OCI-LY1 (cell line): ENCODE results near the gene STEAP1B.

Experiments
- H2AFZ ChIP-seq: fragments of 200-600 bp; sonication (generic), shearing (Covaris generic); 2 replicates; pipeline ENCODE4 v1.6.0; 2014; ENCODE audit warnings: antibody characterized with exemption, mild to moderate bottlenecking, low read length
- H3F3A ChIP-seq: fragments of 200-600 bp; sonication (generic), shearing (Covaris generic); 2 replicates; pipeline ENCODE4 v1.6.0; 2014; ENCODE audit warnings: mild to moderate bottlenecking, antibody characterized with exemption, low read length, moderate library complexity; ENCODE audit not compliant: insufficient read depth
- H3K27ac ChIP-seq: fragments of 200-600 bp; sonication (generic); 2 replicates; pipeline ENCODE4 v1.5.1; 2014; ENCODE audit warnings: low read length, mixed run types, mild to moderate bottlenecking, low read depth; ENCODE audit not compliant: poor library complexity, severe bottlenecking
- H3K27me3 ChIP-seq: fragments of 200-600 bp; sonication (generic); 2 replicates; pipeline ENCODE4 v1.6.0; 2014; ENCODE audit warnings: antibody characterized with exemption, mild to moderate bottlenecking, low read length, moderate library complexity; ENCODE audit not compliant: insufficient read depth
- H3K36me3 ChIP-seq: fragments of 200-600 bp; sonication (generic); 2 replicates; pipeline ENCODE4 v1.6.1; 2014; ENCODE audit warnings: mild to moderate bottlenecking, antibody characterized with exemption, low read length, moderate library complexity, mixed read lengths; ENCODE audit not compliant: insufficient read depth
- H3K4me1 ChIP-seq: fragments of 200-600 bp; sonication (generic); 2 replicates; pipeline ENCODE4 v1.5.1; 2014; ENCODE audit warnings: mild to moderate bottlenecking, low read length, moderate library complexity; ENCODE audit not compliant: insufficient read depth, severe bottlenecking
- H3K4me2 ChIP-seq: fragments of 200-600 bp; sonication (generic), shearing (Covaris generic); 2 replicates; pipeline ENCODE4 v1.6.1; 2014; ENCODE audit warnings: low read length
- H3K4me3 ChIP-seq: fragments of 200-600 bp; sonication (generic); 2 replicates; pipeline ENCODE4 v1.5.1; 2014; ENCODE audit warnings: low read length, low read depth, mild to moderate bottlenecking, mixed read lengths; ENCODE audit not compliant: poor library complexity, severe bottlenecking
- H3K79me2 ChIP-seq: fragments of 200-600 bp; shearing (Covaris generic); 2 replicates; pipeline ENCODE4 v1.6.1; 2016; ENCODE audit warnings: mixed run types, low read length, mixed read lengths; ENCODE audit not compliant: insufficient read depth
- H3K9ac ChIP-seq: fragments of 200-600 bp; sonication (generic), shearing (Covaris generic); 2 replicates; pipeline ENCODE4 v1.6.1; 2014; ENCODE audit warnings: mild to moderate bottlenecking, low read length, mixed read lengths
- H3K9me2 ChIP-seq: fragments of 200-600 bp; sonication (generic), shearing (Covaris generic); 2 replicates; pipeline ENCODE4 v1.6.1; 2014; ENCODE audit warnings: low read depth, mild to moderate bottlenecking, low read length, mixed read lengths
- H3K9me3 ChIP-seq: fragments of 200-600 bp; shearing (Covaris generic); 2 replicates; pipeline ENCODE4 v1.6.1; 2014; ENCODE audit warnings: low read length, mixed read lengths
- H4K20me1 ChIP-seq: fragments of 200-600 bp; sonication (generic), shearing (Covaris generic); 2 replicates; pipeline ENCODE4 v1.6.0; 2016; ENCODE audit warnings: mild to moderate bottlenecking, low read length; ENCODE audit not compliant: insufficient read depth
- EZH2 ChIP-seq: fragments of 200-600 bp; sonication (generic), shearing (Covaris generic); IDR thresholded peaks from 2 replicates; pipeline ENCODE4 v1.8.0; 2017; ENCODE audit warnings: borderline replicate concordance, mixed run types, mild to moderate bottlenecking, antibody characterized with exemption, low read length, moderate library complexity, mixed read lengths
- TF ChIP-seq, protein P1 (sequence below): fragments of 200-600 bp; sonication (generic), shearing (Covaris generic); IDR thresholded peaks from 2 replicates; pipeline ENCODE4 v1.5.1; 2017; ENCODE audit warnings: mild to moderate bottlenecking, antibody characterized with exemption, low read length, moderate library complexity, mixed read lengths

The STEAP1B gene

DNA sequence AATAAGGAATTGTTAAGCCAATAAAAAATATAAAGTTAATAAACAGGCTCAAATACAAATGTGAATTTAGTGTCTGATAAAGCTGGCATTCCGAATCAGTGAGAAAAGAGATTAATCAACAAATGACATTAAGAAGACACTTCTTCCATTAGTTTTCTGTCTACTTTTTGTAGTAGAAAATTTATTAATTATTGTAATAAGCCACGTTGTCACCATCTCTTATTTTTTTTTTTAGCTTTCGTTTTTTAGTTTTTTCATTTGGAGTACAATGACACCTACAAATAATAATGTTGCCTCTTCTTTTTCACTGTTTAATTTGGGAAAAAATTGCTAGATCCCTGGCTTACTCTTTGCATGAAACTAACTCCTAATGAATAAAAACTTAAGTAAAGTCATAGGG is 46.8 kb upstream of the STEAP1B start:
- no peaks in the 10 kb centered on the region for H3K36me3 ChIP-seq
- no peaks in the 10 kb centered on the region for H3F3A ChIP-seq
- no peaks in the 10 kb centered on the region for H4K20me1 ChIP-seq
- H3K4me2 ChIP-seq: no peak overlapping the region
- no peak overlapping the region for H3K27ac ChIP-seq
- no peak overlapping the region for H3K4me3 ChIP-seq
- no peaks in the 10 kb centered on the region for H3K79me2 ChIP-seq
- H3K9ac ChIP-seq: no peak overlapping the region
- H3K27me3 ChIP-seq: peaks cover 4% of the 10 kb centered on the region; the same call in 1 of the 2 replicates
- H2AFZ ChIP-seq: no peak overlapping the region
- no peaks in the 10 kb centered on the region for H3K4me1 ChIP-seq
- H3K9me2 ChIP-seq: no peaks in the 10 kb centered on the region
- no peaks in the 10 kb centered on the region for H3K9me3 ChIP-seq
- TF ChIP-seq, protein P1, sequence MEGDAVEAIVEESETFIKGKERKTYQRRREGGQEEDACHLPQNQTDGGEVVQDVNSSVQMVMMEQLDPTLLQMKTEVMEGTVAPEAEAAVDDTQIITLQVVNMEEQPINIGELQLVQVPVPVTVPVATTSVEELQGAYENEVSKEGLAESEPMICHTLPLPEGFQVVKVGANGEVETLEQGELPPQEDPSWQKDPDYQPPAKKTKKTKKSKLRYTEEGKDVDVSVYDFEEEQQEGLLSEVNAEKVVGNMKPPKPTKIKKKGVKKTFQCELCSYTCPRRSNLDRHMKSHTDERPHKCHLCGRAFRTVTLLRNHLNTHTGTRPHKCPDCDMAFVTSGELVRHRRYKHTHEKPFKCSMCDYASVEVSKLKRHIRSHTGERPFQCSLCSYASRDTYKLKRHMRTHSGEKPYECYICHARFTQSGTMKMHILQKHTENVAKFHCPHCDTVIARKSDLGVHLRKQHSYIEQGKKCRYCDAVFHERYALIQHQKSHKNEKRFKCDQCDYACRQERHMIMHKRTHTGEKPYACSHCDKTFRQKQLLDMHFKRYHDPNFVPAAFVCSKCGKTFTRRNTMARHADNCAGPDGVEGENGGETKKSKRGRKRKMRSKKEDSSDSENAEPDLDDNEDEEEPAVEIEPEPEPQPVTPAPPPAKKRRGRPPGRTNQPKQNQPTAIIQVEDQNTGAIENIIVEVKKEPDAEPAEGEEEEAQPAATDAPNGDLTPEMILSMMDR: no peak
- TF ChIP-seq EZH2: no peak

DNA sequence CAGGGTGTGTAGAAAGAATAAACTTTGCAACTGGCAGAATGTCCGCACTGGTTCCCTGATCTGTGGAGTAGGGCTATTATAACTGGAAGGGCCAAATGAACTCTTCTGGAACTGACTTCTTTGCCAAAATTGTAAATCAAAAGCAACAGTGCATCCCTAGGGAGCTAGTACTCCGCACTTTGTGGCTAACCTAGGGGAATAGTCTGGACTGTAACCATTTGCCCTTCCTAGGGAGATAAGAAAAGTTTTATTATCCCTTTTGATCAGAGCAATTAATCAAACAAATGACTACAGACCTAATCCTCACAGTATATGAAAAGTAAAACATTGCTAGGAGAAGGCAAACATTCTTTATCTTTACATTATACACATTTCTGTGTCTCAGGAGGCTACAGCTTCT is 45.5 kb upstream of the STEAP1B start:
- no peak for TF ChIP-seq EZH2
- TF ChIP-seq, protein P1: no peak
- no peaks in the 10 kb centered on the region for H3K36me3 ChIP-seq
- H3K79me2 ChIP-seq: no peaks in the 10 kb centered on the region
- H3K4me3 ChIP-seq: no peak overlapping the region
- H3F3A ChIP-seq: no peaks in the 10 kb centered on the region
- H4K20me1 ChIP-seq: no peaks in the 10 kb centered on the region
- H3K4me1 ChIP-seq: no peaks in the 10 kb centered on the region
- H3K27me3 ChIP-seq: peaks cover 4% of the 10 kb centered on the region; the same call in 1 of the 2 replicates
- H3K9me2 ChIP-seq: no peaks in the 10 kb centered on the region
- no peak overlapping the region for H2AFZ ChIP-seq
- H3K4me2 ChIP-seq: no peak overlapping the region
- H3K27ac ChIP-seq: no peak overlapping the region
- no peaks in the 10 kb centered on the region for H3K9me3 ChIP-seq
- H3K9ac ChIP-seq: no peak overlapping the region

DNA sequence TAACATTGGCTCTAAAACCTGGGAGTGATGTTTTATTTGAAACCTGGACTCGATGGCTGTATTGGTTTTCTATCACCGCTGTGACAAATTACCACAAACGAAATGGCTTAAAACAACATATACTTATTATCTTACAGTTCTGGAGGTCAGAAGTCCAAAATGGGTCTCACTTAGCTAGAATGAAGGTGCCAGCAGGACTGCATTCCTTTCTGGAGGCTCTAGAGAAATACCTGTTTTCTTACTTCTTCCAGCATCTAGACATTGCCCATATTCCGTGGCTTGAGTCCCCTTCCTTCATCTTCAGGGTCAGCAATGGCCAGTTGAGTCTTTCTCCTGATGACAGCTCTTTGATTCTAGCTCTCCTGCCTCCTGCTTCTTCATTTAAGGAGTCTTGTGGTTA is 44.3 kb upstream of the STEAP1B start:
- no peaks in the 10 kb centered on the region for H3K4me1 ChIP-seq
- no peaks in the 10 kb centered on the region for H3K79me2 ChIP-seq
- H3K9ac ChIP-seq: no peak overlapping the region
- no peaks in the 10 kb centered on the region for H3K9me2 ChIP-seq
- TF ChIP-seq EZH2: no peak
- no peak overlapping the region for H3K27ac ChIP-seq
- no peak overlapping the region for H3K4me3 ChIP-seq
- no peaks in the 10 kb centered on the region for H3K9me3 ChIP-seq
- H2AFZ ChIP-seq: no peak overlapping the region
- no peaks in the 10 kb centered on the region for H3F3A ChIP-seq
- no peaks in the 10 kb centered on the region for H4K20me1 ChIP-seq
- H3K36me3 ChIP-seq: no peaks in the 10 kb centered on the region
- H3K27me3 ChIP-seq: no peaks in the 10 kb centered on the region; the same call in 1 of the 2 replicates
- no peak overlapping the region for H3K4me2 ChIP-seq

DNA sequence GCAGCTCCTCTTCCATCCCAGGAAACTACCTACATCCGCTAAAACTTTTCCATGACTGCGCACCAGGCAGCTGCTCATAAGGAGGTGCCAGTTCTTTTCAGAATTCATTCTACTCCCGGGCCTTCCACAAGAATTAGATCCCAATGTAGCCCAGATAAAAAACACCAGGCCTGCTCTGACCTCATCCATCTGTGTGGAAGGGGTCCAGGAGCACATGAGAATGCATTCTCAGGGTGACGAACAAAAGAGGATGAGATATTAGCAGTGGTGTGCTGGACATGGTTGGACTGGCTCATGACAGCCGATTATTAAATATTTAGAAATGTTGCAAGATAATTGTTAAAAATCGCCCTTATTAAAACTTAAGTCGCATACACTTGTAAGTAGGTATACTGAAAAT is 43.2 kb upstream of the STEAP1B start:
- H3K27me3 ChIP-seq: no peaks in the 10 kb centered on the region; the same call in 1 of the 2 replicates
- no peaks in the 10 kb centered on the region for H3K9me3 ChIP-seq
- H4K20me1 ChIP-seq: no peaks in the 10 kb centered on the region
- no peak overlapping the region for H3K4me3 ChIP-seq
- H3K9me2 ChIP-seq: no peaks in the 10 kb centered on the region
- no peaks in the 10 kb centered on the region for H3K36me3 ChIP-seq
- no peaks in the 10 kb centered on the region for H3F3A ChIP-seq
- no peak overlapping the region for H3K27ac ChIP-seq
- H2AFZ ChIP-seq: no peak overlapping the region
- no peak for TF ChIP-seq EZH2
- TF ChIP-seq, protein P1: no peak
- H3K79me2 ChIP-seq: no peaks in the 10 kb centered on the region
- no peak overlapping the region for H3K4me2 ChIP-seq
- no peak overlapping the region for H3K9ac ChIP-seq
- H3K4me1 ChIP-seq: no peaks in the 10 kb centered on the region
